SW 1271 (cell line): Measurements from ENCODE around the gene UGT1A7.

ENCODE experiments used
- DNase-seq, 2 experiments: peaks; one replicate each; lab custom pipeline; 2025; lab: John Stamatoyannopoulos, UW

The UGT1A7 gene

DNA sequence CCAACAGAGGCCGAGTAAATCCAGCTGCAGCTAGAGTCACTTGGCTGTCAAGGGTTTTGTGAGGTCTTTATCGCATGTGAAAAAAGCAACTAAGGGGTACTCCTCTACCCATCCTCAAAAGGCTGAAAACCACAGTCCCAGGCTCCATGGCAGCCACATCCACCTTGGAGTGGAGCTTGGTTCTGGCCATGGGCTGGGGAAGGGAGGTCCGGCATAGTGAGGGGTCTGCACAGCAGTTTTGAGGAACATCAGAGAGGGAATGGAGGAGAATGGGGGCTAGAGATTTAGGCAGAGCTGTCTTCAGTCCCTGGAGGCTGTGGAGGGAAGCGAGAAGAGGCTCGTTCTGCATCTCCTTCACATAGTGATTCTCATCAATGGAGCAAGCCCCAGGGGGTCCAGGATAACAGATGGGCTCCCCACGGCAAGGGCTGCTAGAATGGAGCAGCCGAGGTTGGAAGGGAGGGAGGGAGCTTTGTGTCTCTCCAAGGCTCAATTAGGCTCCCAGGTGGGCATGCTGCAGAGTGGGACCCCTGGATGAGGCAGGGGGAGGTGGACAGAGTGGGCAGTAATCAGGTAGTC is 117.5 kb downstream of the UGT1A7 start:
- no peak for DNase-seq

DNA sequence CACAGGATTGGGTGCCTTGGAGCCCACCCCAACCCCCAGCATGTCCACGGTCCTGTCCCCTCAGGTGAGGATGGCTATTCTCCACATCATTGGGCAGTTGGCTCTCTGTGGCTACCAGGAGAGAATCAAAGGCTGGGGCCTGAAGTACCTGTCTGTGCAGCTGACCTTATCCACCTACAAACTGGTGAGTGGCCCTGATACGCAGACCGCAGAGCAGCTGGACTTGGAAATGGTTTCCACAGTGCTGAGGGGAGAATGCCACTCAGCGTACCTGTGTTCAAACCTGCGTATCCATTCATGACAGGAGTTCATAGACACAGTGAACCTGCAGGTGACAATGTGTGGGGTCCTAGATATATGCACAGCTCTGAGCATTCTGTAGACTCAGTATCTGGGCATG is 118.0 kb downstream of the UGT1A7 start:
- no peak for DNase-seq

DNA sequence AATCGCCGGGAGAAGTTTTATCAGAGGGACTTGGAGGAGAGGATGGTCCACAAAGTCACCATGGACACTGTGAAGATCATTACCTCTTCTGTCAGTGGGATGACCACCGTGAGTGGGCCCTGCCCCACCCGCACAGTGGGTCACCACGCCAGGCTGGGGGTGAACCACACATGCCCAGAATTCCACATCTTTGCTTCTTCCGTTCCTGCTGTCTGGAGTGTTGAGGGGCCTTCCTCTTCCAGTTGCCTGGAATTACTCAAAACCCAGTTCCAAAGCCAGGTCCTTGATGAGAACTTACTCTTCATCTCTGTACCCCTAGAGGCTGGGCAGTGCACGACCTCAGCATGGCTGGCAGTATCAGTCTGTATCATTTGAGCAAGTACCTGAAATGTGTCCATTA is 118.5 kb downstream of the UGT1A7 start:
- DNase-seq = no peak

DNA sequence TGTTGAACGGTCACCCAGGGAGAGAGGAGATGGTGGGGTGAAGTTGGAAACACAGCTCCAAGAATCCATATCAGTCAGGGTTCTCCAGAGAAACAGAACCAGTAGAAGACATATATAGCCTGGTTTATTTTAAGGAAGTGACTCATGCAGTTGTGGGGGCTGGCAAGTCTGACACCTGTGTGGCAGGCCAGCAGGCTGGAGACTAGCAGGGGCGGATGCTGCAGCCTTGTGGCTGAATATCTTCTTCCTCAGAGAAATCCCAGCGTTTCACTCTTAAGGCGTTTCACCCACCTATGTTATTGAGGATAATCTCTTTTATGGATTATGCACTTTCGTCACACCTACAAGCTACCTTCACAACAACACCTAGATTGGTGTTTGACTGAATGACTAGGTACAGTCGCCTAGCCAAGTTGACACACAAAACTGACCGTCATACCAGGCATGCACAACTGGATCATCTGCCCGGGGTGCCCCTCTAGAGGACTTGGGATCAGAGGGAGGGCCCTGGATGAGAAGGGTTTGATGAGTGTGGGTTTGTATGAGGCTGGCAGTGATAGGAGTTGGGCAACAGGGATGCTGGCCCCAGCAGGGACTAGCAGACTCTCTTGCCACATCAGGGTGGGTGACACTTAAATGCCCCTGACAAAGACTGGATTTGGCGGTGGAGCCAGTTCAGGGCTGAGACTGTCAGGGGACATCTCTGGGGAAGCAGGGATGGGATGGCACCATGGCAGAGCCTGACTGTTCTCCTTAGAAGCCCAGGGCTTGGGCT is 119.8 kb downstream of the UGT1A7 start:
- peak in 1 of 2 experiments; percentile 3 for DNase-seq

DNA sequence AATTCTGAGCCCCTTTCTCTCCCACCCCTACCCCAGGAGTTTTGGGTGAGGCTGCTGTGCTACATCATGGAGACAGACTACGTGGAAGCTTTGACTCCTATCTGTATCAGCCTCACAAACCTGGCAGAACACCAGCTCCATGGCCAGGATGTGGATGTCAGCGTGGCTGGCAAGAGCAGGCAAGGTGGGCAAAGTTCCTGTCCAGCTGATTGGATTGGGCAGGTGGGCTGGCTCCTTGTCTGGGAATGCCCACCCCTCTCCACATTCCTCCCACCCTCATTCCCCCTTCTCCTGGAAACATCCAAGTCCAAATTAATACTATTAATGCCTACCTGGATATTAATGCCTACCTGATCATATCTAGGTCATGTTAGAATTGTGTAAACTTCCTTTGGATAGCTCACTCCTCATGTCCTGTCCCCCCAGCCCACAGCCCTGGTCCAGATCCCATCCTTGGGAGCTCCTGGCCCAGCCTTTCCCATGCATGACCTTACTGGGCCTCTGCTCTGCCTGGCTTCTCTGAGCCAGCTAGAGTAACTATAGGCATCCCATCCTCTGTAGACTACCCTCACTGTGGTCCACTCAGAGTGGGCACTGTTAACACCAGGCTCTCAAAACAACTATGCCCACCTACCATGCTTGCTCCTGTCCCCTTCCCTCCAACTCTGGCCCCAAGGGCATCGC is 120.6 kb downstream of the UGT1A7 start:
- no peak for DNase-seq

DNA sequence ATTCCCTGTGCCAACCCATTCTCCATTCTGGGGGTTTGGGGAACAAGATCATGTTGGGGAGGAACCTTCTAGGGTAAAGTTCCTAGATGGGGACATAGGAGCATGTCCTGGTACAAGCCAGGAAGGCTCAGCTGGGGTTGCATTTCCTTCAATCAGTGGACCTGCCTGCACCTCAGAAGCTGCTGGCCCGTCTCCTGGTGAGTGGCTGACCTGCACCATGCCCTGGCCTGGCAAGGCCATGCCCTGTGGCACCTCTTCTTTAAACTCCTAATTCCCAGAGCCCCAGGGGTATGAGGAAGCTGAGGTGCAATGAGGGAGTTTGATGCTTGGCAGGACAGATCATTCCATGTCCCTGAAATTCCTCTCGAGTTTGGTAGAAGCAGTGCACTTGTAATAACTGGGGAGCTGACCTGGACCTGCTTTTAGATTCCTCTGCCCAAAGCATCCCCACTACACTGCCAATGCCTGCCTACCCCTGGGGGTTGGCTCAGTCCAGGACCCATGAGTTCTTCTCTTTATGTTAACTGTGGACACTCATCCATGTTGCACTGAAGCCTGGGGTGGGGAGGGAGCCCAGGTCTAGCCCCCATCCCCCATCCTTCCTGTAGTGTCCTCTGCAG is 121.7 kb downstream of the UGT1A7 start:
- DNase-seq = no peak

DNA sequence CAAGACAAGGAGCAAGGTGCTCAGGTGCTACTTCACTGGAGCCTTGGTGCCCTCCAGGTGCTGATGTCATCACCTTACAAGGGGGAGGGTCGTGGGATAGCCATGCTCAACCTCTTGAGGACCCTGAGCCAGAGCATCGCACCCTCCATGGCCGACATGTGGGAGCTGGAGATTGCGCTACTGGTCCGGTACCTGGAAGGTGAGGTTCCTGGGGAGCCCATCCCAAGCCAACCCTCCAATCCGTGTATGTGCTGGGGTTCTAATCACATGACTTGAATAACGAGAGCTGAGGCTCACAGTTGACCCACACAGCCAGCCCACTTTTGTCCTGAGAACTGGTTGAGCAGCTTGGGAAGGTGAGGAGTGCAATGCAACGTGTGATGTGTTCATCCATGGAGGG is 122.3 kb downstream of the UGT1A7 start:
- DNase-seq = no peak

DNA sequence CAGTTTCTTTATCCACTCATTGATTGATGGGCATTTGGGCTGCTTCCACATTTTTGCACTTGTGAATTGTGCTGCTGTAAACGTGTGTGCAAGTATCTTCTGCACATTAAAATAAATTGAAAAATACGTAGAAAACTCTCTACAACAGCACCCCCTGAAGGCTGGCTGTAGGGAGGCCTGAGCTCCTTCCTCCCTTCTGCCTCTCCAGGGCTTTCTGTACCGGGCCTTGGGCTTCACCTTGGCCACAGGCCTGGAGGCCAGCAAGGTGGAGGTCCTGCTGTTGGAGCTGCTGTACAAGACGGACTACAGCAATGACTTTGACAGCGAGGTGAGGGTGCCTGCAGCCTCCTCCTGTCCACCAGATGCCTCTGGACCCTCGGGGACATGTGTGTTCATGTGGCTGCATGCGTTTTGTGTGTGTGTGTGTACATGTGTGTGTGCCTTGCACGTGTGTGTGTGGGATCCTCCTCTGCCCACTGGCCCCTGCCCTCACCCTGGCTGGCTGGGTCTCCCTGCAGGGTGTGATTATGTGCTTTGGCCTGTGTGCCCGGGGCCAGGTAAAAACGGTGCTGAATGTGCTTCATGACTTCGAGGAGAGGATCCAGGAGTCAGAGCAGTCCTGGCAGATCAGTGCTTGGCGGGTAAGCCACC is 125.6 kb downstream of the UGT1A7 start:
- no peak for DNase-seq

DNA sequence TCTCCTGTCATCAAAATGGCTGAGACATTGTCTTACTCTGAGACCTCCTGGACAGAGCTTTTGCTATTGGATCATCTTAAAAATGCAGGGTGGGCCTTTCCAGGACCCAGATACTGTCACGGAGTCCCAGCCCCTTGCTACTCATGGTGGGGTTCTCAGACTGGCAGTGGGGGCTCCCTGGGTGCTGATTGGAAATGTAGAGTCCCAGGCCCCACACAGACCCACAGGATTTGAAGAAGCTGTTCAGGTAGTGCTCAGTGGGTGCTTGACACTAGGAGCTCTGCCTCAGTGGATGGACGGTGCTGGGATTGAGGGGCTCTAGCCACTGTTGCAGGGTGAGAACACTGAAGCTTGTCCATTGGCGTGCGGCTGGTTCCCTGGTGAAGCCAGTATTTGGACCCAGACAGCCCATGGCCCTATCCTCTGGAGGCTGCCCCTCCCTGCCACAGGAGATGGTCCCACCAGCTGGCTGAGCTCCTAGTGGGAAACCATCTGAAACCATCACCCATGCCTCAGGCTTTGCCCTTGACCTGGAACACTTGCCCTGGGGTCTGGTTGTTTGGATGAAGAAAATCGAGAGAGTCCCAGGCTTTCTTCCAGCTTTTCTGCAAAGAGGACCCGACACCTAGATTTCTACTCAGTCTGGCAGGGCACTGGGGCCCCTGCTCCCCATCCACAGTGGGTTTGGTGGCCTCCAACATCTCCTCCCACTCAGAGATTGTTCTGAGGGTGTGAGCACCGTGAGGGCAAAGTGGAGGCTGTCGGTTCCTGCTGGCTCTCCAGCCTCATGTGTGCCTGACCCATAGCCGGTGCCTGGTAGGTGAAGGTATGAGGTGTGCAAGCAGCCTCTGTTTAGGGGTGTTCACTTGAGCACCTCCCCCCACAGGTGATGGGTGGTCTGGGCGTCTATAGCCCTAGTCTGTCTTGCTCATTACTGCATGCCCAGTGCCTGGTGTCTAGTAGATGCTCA is 126.5 kb downstream of the UGT1A7 start:
- DNase-seq = no peak

DNA sequence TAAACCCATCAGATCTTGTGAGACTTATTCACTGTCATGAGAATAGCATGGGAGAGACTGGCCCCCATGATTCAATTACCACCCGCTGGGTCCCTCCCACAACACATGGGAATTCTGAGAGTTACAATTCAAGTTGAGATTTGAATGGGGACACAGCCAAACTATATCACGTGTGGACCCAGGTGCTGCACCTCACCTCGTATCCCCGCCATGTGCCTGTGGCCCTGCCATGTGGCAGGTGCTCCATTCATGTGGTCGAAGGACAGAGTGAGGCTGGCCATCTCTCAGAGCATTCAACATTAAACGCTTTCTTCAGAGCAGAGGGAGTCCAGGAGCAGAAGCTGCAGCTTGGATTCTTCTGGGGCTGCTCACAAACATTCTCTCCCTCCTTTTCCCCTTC is 128.7 kb downstream of the UGT1A7 start:
- DNase-seq = no peak

DNA sequence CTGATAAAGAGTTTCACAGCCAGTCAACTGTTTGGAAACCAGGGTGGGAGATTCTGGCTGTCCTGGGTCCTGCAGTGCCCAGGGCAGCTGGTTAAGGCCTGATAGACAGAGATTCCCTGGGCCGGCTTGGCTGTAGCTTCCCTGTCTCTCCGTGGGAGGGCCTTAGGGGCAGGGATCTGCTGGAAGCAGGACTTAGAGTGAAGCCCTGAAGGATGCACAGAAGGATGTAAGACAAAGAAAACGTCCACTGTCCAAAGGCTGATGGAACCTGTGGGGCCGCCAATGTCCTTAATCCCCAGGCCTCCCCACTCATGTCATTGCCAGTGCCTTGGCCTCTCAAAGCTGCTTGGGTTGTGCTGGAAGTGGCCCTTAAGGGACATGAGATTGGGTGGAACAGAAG is 129.4 kb downstream of the UGT1A7 start:
- no peak for DNase-seq

DNA sequence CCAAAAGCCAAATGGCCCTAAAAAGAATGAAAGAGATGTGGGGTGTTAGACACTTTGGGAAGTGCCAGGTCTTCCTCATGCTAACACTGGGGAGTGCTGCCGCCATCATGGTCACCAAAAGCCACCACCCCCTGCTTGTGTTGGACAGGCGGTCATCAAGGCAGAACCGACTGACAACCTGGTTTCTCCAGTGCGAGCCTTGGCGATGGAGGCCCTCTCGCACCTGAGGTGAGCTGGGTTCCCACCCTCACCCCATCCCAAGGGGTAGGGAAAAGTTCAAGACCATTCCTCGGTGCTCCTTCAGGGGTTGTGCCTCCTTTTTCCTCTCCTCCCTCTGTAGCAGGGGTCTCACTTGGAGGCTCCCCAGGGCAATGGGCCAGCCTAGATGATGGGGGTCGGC is 130.0 kb downstream of the UGT1A7 start:
- DNase-seq = no peak

DNA sequence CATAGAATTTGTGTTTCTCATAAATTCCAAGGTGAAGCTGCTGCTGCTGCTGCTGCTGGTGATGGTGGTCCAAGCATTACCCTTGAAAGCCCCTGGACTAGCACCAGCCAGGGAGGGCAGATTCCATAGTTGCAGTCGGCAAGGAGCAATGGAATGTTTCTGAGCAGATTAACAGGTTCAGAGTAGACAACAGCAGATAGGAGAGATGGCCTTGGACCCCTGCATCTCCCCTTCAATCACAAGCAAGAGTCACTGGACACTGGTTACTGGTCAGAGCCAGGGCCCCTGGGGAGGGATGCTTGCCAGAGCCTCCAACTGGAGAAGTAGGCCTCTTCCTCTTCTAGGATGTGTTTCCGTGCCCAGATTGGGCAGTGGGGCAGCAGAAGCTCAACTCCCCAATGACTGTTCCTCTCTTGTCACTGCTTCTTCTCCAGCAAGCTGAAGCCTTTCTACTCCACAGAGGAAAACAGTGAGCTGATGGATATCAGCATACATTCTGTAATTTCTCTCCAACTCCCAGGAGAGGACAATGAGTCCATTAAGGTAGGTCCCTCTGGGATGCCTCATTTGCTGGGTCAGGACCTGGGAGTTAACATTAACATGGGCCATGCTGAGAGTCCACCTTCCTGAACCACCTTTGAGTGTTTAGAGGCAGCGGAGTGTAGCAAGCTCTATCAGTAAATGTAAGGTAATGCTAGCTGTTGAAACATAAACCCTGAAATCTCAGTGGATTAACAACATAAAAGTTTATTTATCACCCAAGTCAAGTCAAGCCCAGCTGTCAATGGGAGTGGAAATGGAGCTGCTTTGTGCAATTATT is 131.7 kb downstream of the UGT1A7 start:
- no peak for DNase-seq

DNA sequence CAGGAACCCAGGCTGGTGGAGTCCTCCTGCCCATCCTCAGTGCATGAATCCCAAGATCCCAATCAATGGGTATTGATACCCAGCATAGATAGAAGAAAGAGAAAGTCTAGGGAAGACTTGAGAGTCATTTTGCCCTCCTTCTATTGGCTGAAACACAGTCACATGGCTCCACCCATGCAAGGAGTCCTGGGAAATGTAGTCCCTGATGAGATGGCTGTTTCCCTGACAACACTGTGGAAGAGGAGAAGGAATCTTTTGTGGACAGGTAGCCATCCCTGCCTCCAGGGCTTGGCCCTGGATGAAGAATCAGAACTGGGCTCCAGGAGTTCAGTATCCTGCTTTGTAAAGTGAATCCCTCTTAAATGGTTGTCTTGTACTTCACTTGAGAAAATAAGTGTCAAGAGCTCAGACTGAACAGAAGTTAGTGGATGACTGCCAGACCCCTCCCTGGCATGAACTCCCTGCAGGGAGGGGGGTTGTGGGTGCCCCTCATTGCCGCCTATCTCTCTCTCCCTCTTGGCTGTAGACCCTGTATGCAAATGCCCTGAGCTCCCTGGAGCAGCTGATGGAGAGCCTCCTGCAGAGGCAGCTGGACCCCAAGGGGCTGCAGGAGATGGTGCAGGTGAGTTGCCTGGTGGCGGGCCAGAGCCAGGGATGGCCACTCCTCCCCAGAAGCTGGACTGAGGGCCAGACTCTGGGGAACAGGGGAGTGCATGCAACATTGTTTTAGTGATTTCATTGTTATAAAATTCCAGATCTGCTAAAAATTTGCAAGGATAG is 132.5 kb downstream of the UGT1A7 start:
- peak in 1 of 2 experiments; percentile 10 for DNase-seq

DNA sequence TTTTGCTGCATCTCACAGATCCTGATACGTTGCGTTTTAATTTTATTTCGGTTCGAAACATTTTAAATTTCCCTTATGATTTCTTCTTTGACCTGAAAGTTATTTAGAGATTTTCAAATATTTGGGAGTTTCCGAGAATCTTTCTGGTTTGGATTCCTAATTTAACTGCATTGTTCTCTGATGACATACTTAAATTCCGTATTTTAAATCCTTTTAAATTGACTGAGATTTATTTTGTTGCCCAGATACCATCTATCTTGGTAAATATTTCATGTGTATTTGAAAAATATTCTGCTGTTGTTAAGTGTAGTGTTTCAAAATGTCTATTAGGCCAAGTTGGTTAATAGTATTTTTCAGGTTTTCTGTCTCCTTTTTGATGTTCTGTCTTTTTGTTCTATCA is 134.2 kb downstream of the UGT1A7 start:
- DNase-seq = no peak

DNA sequence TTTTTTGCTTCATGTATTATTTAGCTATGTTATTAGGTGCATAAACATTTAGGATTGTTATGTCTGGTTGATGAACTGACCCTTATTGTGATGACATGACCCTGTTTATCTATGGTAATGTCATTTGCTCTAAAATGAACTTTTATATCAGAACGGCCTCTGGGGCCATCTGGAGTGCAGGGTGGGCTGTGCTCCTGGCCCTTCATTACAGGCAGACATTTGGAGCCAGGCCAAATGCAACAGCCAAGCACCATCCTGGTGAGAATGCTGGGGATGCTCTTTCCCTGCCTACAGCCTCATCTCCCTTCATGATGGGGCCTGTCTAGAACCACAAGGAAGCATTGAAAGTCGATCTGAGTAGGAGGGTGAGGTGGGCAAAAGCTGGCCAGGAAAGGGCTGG is 134.6 kb downstream of the UGT1A7 start:
- no peak for DNase-seq

DNA sequence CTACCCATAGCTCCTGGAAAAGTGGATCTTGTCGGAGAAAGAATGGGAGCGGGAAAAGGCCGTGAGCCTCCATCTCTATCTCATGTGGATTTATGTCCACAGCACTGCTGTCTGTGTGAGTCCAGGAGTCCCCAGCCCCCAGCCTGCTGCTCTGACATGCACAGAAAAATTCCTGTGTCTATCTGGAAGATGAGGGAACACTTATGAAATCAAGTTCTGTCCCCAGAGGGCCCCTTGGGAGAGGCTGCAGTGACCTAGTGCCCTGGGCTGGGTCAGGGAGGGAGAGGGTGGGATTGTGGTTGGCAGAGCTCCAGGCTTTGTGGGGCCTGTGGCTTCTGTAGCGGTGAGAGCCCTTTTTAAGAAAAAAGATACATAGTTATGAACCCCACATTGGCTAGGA is 135.1 kb downstream of the UGT1A7 start:
- DNase-seq = no peak

DNA sequence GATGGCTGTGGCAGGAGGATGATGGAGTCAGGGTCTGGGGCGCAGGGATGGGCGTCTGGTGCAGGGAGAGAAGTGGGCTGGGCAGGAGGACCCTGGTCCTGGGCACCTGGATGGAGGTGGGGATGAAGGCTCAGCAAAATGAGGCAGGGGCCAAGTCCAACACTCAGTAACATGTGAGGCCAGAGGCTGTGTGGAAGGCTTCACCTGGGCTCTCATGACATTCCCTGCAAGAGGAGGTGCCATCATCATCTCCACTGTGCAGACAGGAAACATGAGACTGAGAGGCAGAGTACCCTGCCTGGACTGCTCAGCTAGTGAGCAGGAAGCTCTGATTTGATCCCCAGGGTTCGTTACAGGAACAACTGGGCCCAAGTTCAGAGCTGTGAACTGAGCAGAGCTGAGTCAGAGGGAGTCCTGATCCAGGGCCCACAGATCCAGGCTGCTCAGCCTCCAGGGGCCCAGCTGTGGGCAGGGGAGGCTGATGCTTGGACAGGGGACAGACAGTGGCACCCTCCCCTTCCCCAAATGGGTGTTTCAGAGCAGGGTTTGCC is 135.7 kb downstream of the UGT1A7 start:
- no peak for DNase-seq

DNA sequence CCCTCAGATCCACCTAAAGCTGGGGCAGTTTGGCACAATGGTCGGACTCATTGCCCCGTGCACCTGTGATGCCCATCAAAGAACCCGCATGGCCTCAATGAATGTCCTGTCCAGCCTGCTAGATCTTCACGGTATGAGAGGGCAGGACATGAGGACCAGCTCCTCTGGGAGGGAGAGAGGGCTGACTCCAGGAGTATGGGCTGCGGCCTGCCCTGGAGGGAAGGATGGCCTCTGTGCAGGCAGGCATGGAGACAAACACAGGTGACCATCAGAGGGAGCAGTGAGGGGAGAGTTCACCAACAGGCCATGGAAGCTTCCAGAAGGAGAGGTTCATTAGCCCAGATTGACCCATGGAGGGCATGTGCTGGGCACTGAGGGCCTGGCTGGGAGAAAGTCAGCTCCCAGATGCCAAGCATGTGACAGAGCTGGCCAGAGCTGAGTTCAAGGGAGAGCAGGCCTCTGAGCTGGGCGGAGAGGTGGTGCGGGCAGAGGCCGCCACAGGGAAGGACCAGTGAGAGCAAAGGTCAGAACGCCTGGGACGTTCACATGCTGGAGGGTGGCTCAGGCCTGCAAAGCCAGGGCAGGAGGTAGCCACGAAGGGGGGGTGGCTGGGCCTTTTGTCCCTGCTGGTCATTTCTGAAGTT is 136.4 kb downstream of the UGT1A7 start:
- DNase-seq = no peak
